Measurements from ENCODE around the gene KIF6. TPM values are rescaled to one million over a fixed set of nuclear protein-coding genes. Genes with fewer than 3 reads are reported as not detected.

KIF6 gene
- polyA plus RNA-seq, 2 of the 4 experiments (the other 2 are of a cell fraction) = 0.05 to 0.39 TPM

DNA sequence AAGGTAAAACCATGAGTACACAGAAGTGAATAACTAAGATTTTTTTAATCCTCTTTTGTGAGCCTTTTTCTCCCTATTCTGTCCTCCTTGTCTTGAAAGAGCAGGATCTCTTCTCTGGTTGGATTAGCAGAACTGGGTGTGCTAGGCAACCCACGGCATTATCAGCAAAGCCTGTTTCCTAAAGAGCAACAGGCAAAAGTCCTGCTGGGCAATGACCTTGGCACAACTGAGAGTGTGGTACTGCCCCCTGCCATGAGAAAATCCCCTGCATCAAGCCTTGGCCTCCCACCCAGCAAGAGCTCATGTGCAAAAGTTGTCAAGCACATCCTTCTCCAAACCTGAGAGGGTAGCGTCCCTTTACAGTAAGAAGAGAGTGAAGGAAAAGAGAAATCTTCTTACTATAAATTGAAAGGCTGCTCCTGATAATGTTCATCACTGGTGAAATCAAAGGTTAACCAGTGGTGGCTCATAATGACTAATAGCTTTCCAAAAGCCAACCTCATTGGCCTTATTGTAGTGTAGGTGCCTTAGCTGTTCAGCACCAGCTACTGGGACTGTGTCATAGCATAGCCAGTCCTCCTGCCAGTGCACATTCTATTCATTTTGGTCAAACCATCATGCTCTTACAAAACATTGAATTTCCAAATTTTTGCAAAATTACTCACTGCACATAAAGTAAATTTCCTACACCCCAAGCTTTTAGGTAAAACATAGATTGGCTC, 17.1 kb downstream of the KIF6 start:
- WGBS (ENCODE audit: missing lambda C conversion rate) = 3% methylated on average over 2 of the region's 2 CpGs
- ChIA-PET POLR2A (no interaction called here), CTCF (no interaction called here)

DNA sequence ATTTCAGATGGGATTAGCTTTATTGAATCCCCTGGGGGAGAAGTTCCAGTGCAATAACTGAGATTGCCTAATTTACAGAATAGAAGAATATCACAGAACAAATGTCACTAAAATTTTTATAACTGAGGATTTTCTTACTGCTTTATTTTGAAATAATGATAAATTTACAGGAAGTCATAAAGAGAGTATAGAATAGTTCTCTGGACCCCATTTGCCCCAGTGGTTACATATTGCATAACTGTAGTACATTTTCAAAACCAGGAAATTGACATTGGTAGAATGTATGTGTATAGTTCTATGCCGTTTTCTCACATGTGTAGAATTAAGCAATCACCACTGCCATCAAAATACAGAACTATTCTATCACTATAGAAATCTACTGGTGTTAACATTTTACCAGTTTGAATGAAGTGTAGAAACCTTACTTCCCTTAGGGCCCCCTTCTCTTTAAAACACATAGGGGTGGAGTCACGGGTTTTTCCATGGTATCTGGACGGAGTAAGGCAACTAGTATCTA, 18.3 kb downstream of the KIF6 start:
- Histone ChIP-seq H3K4me1 (no peaks in the 10 kb centered on the region), H3K4me3 (no peak overlapping the region), H3K9me3 (no peaks in the 10 kb centered on the region), H3K4me2 (no peak overlapping the region), H3K27ac (no peak overlapping the region)
- WGBS (ENCODE audit: missing lambda C conversion rate) = 3% methylated on average over 3 of the region's 3 CpGs
- no peak for TF ChIP-seq RAD21 (conservative IDR thresholded peaks at IDR 0.05 in 1 of 2, IDR thresholded peaks at IDR 0.05 in 1 of 2)
- no peak for TF ChIP-seq ZFP36 (IDR thresholded peaks at IDR 0.05; ENCODE audit: borderline replicate concordance, partially characterized antibody)
- TF ChIP-seq, protein P1, sequence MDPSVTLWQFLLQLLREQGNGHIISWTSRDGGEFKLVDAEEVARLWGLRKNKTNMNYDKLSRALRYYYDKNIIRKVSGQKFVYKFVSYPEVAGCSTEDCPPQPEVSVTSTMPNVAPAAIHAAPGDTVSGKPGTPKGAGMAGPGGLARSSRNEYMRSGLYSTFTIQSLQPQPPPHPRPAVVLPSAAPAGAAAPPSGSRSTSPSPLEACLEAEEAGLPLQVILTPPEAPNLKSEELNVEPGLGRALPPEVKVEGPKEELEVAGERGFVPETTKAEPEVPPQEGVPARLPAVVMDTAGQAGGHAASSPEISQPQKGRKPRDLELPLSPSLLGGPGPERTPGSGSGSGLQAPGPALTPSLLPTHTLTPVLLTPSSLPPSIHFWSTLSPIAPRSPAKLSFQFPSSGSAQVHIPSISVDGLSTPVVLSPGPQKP (IDR thresholded peaks at IDR 0.05; ENCODE audit: low read depth, low read length) = no peak
- TF ChIP-seq ESRRA (IDR thresholded peaks at IDR 0.05; ENCODE audit: borderline replicate concordance, low read length) = no peak
- TF ChIP-seq, protein P2, sequence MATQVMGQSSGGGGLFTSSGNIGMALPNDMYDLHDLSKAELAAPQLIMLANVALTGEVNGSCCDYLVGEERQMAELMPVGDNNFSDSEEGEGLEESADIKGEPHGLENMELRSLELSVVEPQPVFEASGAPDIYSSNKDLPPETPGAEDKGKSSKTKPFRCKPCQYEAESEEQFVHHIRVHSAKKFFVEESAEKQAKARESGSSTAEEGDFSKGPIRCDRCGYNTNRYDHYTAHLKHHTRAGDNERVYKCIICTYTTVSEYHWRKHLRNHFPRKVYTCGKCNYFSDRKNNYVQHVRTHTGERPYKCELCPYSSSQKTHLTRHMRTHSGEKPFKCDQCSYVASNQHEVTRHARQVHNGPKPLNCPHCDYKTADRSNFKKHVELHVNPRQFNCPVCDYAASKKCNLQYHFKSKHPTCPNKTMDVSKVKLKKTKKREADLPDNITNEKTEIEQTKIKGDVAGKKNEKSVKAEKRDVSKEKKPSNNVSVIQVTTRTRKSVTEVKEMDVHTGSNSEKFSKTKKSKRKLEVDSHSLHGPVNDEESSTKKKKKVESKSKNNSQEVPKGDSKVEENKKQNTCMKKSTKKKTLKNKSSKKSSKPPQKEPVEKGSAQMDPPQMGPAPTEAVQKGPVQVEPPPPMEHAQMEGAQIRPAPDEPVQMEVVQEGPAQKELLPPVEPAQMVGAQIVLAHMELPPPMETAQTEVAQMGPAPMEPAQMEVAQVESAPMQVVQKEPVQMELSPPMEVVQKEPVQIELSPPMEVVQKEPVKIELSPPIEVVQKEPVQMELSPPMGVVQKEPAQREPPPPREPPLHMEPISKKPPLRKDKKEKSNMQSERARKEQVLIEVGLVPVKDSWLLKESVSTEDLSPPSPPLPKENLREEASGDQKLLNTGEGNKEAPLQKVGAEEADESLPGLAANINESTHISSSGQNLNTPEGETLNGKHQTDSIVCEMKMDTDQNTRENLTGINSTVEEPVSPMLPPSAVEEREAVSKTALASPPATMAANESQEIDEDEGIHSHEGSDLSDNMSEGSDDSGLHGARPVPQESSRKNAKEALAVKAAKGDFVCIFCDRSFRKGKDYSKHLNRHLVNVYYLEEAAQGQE (IDR thresholded peaks at IDR 0.05) = no peak
- TF ChIP-seq SREBF2 (IDR thresholded peaks at IDR 0.05) = no peak
- no peak for TF ChIP-seq CHD4 (IDR thresholded peaks at IDR 0.05; ENCODE audit: borderline replicate concordance)
- no peak for TF ChIP-seq JUNB (IDR thresholded peaks at IDR 0.05)
- TF ChIP-seq NR3C1 (IDR thresholded peaks at IDR 0.05) = no peak
- no peak for TF ChIP-seq CEBPB (IDR thresholded peaks at IDR 0.05)
- no peak for TF ChIP-seq POLR2A (IDR thresholded peaks at IDR 0.05; ENCODE audit: low read length)
- no peak for TF ChIP-seq MAZ (IDR thresholded peaks at IDR 0.05; ENCODE audit: borderline replicate concordance, low read depth, low read length)
- TF ChIP-seq ZC3H11A (IDR thresholded peaks at IDR 0.05) = no peak
- no peak for TF ChIP-seq CBX8 (IDR thresholded peaks at IDR 0.05)
- TF ChIP-seq EP300 (IDR thresholded peaks at IDR 0.05) = no peak
- TF ChIP-seq ZNF302 (CRISPR knock-in tag; IDR thresholded peaks at IDR 0.05) = no peak
- TF ChIP-seq, protein P3, sequence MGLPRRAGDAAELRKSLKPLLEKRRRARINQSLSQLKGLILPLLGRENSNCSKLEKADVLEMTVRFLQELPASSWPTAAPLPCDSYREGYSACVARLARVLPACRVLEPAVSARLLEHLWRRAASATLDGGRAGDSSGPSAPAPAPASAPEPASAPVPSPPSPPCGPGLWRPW (IDR thresholded peaks at IDR 0.05) = no peak
- TF ChIP-seq, protein P4, sequence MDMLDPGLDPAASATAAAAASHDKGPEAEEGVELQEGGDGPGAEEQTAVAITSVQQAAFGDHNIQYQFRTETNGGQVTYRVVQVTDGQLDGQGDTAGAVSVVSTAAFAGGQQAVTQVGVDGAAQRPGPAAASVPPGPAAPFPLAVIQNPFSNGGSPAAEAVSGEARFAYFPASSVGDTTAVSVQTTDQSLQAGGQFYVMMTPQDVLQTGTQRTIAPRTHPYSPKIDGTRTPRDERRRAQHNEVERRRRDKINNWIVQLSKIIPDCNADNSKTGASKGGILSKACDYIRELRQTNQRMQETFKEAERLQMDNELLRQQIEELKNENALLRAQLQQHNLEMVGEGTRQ (IDR thresholded peaks at IDR 0.05) = no peak
- TF ChIP-seq EHMT2 (IDR thresholded peaks at IDR 0.05; ENCODE audit: low read depth) = no peak
- no peak for ATAC-seq
- ChIA-PET POLR2A (no interaction called here), CTCF (no interaction called here)
- no peak for DNase-seq (ENCODE audit: low read depth in 1 of 2, low spot score in 1 of 2)
- no peak for FAIRE-seq

More for the DNA sequence above, 17.1 kb downstream of the KIF6 start:
- Histone ChIP-seq H3K4me3 (no peak overlapping the region), H3K27ac (no peak overlapping the region), H3K4me1 (no peaks in the 10 kb centered on the region), H3K9me3 (no peaks in the 10 kb centered on the region), H3K4me2 (no peak overlapping the region)
- no peak for DNase-seq (ENCODE audit: low read depth in 1 of 2, low spot score in 1 of 2)
- ATAC-seq = no peak
- TF ChIP-seq, protein P3 (IDR thresholded peaks at IDR 0.05) = no peak
- no peak for TF ChIP-seq MAFK (IDR thresholded peaks at IDR 0.05; ENCODE audit: partially characterized antibody)
- TF ChIP-seq, protein P5, sequence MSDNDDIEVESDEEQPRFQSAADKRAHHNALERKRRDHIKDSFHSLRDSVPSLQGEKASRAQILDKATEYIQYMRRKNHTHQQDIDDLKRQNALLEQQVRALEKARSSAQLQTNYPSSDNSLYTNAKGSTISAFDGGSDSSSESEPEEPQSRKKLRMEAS (IDR thresholded peaks at IDR 0.05) = no peak
- no peak for FAIRE-seq

Measured in A549 (cell line).